Activated naive CD4-positive, alpha-beta T cell treated with anti-CD3 and anti-CD28 coated beads, Interleukin-2, amount 50 U/mL, for 72 hours (primary cell): ENCODE results near the gene RBP4. TPM values are rescaled to one million over a fixed set of nuclear protein-coding genes. Genes with fewer than 3 reads are reported as not detected.

Experiments used
- ATAC-seq, 2 donors: fragments of 150-1000 bp; cut with Tn5 transposase; 2 replicates each; pipeline ENCODE4 v1.10.0; 2021; ENCODE audit warnings: mild to moderate bottlenecking in 2 of 2, moderate library complexity in 2 of 2
- DNase-seq, 2 donors: peaks; one replicate each; pipeline ENCODE4 v3.0.0; 2021 to 2022; ENCODE audit warnings: low spot score in 2 of 2
- H3K27ac Mint-ChIP-seq, 2 donors: one replicate each; pipeline ENCODE4 v1.8.0; 2022; ENCODE audit warnings: mild to moderate bottlenecking in 2 of 2, mixed read lengths in 2 of 2
- H3K36me3 Mint-ChIP-seq, 2 donors: one replicate each; pipeline ENCODE4 v1.8.0; 2022; ENCODE audit warnings: mixed read lengths in 2 of 2
- H3K9me3 Mint-ChIP-seq, 2 donors: one replicate each; pipeline ENCODE4 v1.8.0; 2022; ENCODE audit warnings: mixed read lengths in 2 of 2
- total RNA-seq, 2 donors: library from RNA; stranded (reverse); gene quantifications; one replicate each; pipeline ENCODE4 v1.2.3, GENCODE V29; 2022

The RBP4 gene
- not detected for total RNA-seq

- H3K36me3 Mint-ChIP-seq: peaks cover 0 to 4% of the 10 kb centered on the region in 2 donors
- no peak within 1 kb of the TSS for H3K27ac Mint-ChIP-seq
- ATAC-seq: no peak
- H3K9me3 Mint-ChIP-seq: no peaks in the 10 kb centered on the region
- no peak for DNase-seq
Measured at GRCh38 chr10:93601146-93601773, at the start of gene RBP4. Gene RBP4 (minus strand): TSS chr10:93601235. CDS start chr10:93601028, 207 bp downstream.

- DNase-seq: no peak
- no peaks in the 10 kb centered on the region for H3K36me3 Mint-ChIP-seq
- H3K9me3 Mint-ChIP-seq: no peaks in the 10 kb centered on the region
- ATAC-seq: no peak
- H3K27ac Mint-ChIP-seq: no peak overlapping the region
Measured at GRCh38 chr10:93639791-93640190, 38.8 kb upstream of the RBP4 start.

- no peak overlapping the region for H3K27ac Mint-ChIP-seq
- ATAC-seq (peak in 1 of 2 donors; percentile 64), DNase-seq (no peak)
- no peaks in the 10 kb centered on the region for H3K9me3 Mint-ChIP-seq
- H3K36me3 Mint-ChIP-seq: no peaks in the 10 kb centered on the region
Measured at GRCh38 chr10:93630625-93631557, 29.9 kb upstream of the RBP4 start.

GRCh38 chr10:93629647-93630305, 28.7 kb upstream of the RBP4 start:
- no peak overlapping the region for H3K27ac Mint-ChIP-seq
- H3K9me3 Mint-ChIP-seq: no peaks in the 10 kb centered on the region
- ATAC-seq (no peak), DNase-seq (no peak)
- no peaks in the 10 kb centered on the region for H3K36me3 Mint-ChIP-seq

- Mint-ChIP-seq H3K36me3 (no peaks in the 10 kb centered on the region), H3K27ac (no peak overlapping the region), H3K9me3 (no peaks in the 10 kb centered on the region)
- DNase-seq (no peak), ATAC-seq (no peak)
Measured at GRCh38 chr10:93628858-93629257, 27.8 kb upstream of the RBP4 start.

GRCh38 chr10:93622942-93623341, 21.9 kb upstream of the RBP4 start:
- Mint-ChIP-seq H3K36me3 (no peaks in the 10 kb centered on the region), H3K9me3 (no peaks in the 10 kb centered on the region), H3K27ac (no peak overlapping the region)
- ATAC-seq: no peak
- DNase-seq: no peak

GRCh38 chr10:93620925-93621324, 19.9 kb upstream of the RBP4 start:
- no peak overlapping the region for H3K27ac Mint-ChIP-seq
- H3K9me3 Mint-ChIP-seq: no peaks in the 10 kb centered on the region
- H3K36me3 Mint-ChIP-seq: no peaks in the 10 kb centered on the region
- ATAC-seq: no peak
- DNase-seq: no peak

- ATAC-seq (no peak), DNase-seq (no peak)
- Mint-ChIP-seq H3K9me3 (no peaks in the 10 kb centered on the region), H3K27ac (no peak overlapping the region), H3K36me3 (no peaks in the 10 kb centered on the region)
Measured at GRCh38 chr10:93615576-93616235, 14.7 kb upstream of the RBP4 start.

- Mint-ChIP-seq H3K27ac (no peak overlapping the region), H3K9me3 (no peaks in the 10 kb centered on the region), H3K36me3 (no peaks in the 10 kb centered on the region)
- ATAC-seq (no peak), DNase-seq (no peak)
Measured at GRCh38 chr10:93614101-93614825, 13.2 kb upstream of the RBP4 start.

- no peaks in the 10 kb centered on the region for H3K36me3 Mint-ChIP-seq
- no peak for ATAC-seq
- H3K9me3 Mint-ChIP-seq: no peaks in the 10 kb centered on the region
- H3K27ac Mint-ChIP-seq: no peak overlapping the region
- DNase-seq: no peak
Measured at GRCh38 chr10:93613126-93613525, 12.1 kb upstream of the RBP4 start.

GRCh38 chr10:93612311-93612710, 11.3 kb upstream of the RBP4 start, which contains the start of gene PDE6C:
Gene PDE6C (plus strand): TSS chr10:93612537. CDS start chr10:93612726, 189 bp downstream.
- ATAC-seq (no peak), DNase-seq (no peak)
- Mint-ChIP-seq H3K9me3 (peaks cover 0 to under 1% of the 10 kb centered on the region in 2 donors), H3K27ac (no peak within 1 kb of the TSS), H3K36me3 (no peaks in the 10 kb centered on the region)

GRCh38 chr10:93608421-93608820, 7.4 kb upstream of the RBP4 start:
- Mint-ChIP-seq H3K27ac (no peak overlapping the region), H3K9me3 (peaks cover 0 to 4% of the 10 kb centered on the region in 2 donors), H3K36me3 (no peaks in the 10 kb centered on the region)
- DNase-seq (no peak), ATAC-seq (no peak)

GRCh38 chr10:93604146-93604545, 3.1 kb upstream of the RBP4 start:
- Mint-ChIP-seq H3K9me3 (peaks cover 0 to 4% of the 10 kb centered on the region in 2 donors), H3K27ac (no peak overlapping the region), H3K36me3 (peaks cover 0 to 4% of the 10 kb centered on the region in 2 donors)
- no peak for ATAC-seq
- DNase-seq: no peak

- peaks cover 0 to 4% of the 10 kb centered on the region in 2 donors for H3K36me3 Mint-ChIP-seq
- no peak for ATAC-seq
- H3K9me3 Mint-ChIP-seq: peaks cover 0 to 4% of the 10 kb centered on the region in 2 donors
- H3K27ac Mint-ChIP-seq: no peak overlapping the region
- DNase-seq: no peak
Measured at GRCh38 chr10:93603023-93603422, 2.0 kb upstream of the RBP4 start.

GRCh38 chr10:93601774-93602162, 733 bp upstream of the RBP4 start:
- ATAC-seq: no peak
- DNase-seq: no peak
- Mint-ChIP-seq H3K9me3 (no peaks in the 10 kb centered on the region), H3K27ac (no peak overlapping the region), H3K36me3 (peaks cover 0 to 4% of the 10 kb centered on the region in 2 donors)
